PC-3 (cell line): Measurements from ENCODE around the gene AGFG2. TPM values are rescaled to one million over a fixed set of nuclear protein-coding genes. Genes with fewer than 3 reads are reported as not detected.
A peak's percentile ranks its signal among the peaks of the same experiment; 100 is the strongest.

ENCODE experiments used
- ATAC-seq: fragments of 200-7000 bp; cut with Tn5 transposase; 2 replicates; pipeline ENCODE4 v1.9.1; 2020; ENCODE audit warnings: mild to moderate bottlenecking, moderate library complexity
- BruUV-seq: library from RNA; stranded (reverse); fragments of 400-500 nt; replicated peaks from 2 replicates; lab custom pipeline; 2021; lab: Mats Ljungman, UMichigan
- CTCF ChIA-PET: fragments of 300-600 bp; sonication (Branson Sonifier 250); formaldehyde crosslinking; loops from one replicate; lab custom pipeline; 2022; ENCODE audit warnings: antibody characterized with exemption; lab: Charles Lee
- POLR2A ChIA-PET: fragments of 300-600 bp; sonication (Branson Sonifier 250); formaldehyde crosslinking; loops from one replicate; lab custom pipeline; 2022; ENCODE audit warnings: antibody characterized with exemption; ENCODE audit not compliant: unreplicated experiment; lab: Charles Lee
- DNase-seq: peaks from one replicate; pipeline ENCODE4 v3.0.0-alpha.2; 2015
- H2AFZ ChIP-seq: fragments of 300-600 bp; sonication (generic); 2 replicates; pipeline ENCODE4 v1.6.0; 2016; ENCODE audit warnings: antibody characterized with exemption, low read length
- H3F3A ChIP-seq: fragments of 300-600 bp; sonication (generic); one replicate; pipeline ENCODE4 v1.6.0; 2017; ENCODE audit warnings: antibody characterized with exemption, low read length, control low read depth, mild to moderate bottlenecking; ENCODE audit not compliant: unreplicated experiment
- H3K27ac ChIP-seq: fragments of 300-600 bp; sonication (generic); 2 replicates; pipeline ENCODE4 v1.5.1; 2016; ENCODE audit warnings: mild to moderate bottlenecking, low read length
- H3K27me3 ChIP-seq: fragments of 300-600 bp; sonication (generic); 2 replicates; pipeline ENCODE4 v1.6.1; 2016; ENCODE audit warnings: low read length, mixed read lengths
- H3K36me3 ChIP-seq: fragments of 300-600 bp; sonication (generic); 2 replicates; pipeline ENCODE4 v1.6.1; 2016; ENCODE audit warnings: low read depth, mixed run types, low read length, mixed read lengths
- H3K4me1 ChIP-seq: fragments of 300-600 bp; sonication (generic); 2 replicates; pipeline ENCODE4 v1.5.1; 2016; ENCODE audit warnings: low read length; ENCODE audit not compliant: insufficient read depth
- H3K4me2 ChIP-seq: fragments of 300-600 bp; sonication (generic); 2 replicates; pipeline ENCODE4 v1.6.0; 2016; ENCODE audit warnings: low read length
- H3K4me3 ChIP-seq: fragments of 300-600 bp; sonication (generic); 2 replicates; pipeline ENCODE4 v1.5.1; 2016; ENCODE audit warnings: mild to moderate bottlenecking, low read length, mixed read lengths
- H3K79me2 ChIP-seq: fragments of 300-600 bp; sonication (generic); 2 replicates; pipeline ENCODE4 v1.6.1; 2017; ENCODE audit warnings: low read length, mixed read lengths
- H3K9ac ChIP-seq: fragments of 300-600 bp; sonication (generic); 2 replicates; pipeline ENCODE4 v1.6.0; 2016; ENCODE audit warnings: mild to moderate bottlenecking, low read length
- H3K9me2 ChIP-seq: fragments of 300-600 bp; sonication (generic); replicated peaks from 2 replicates; pipeline ENCODE4 v1.6.1; 2016; ENCODE audit warnings: mixed run types, low read length, mixed read lengths
- H3K9me3 ChIP-seq: fragments of 300-600 bp; sonication (generic); 2 replicates; pipeline ENCODE4 v1.6.1; 2016; ENCODE audit warnings: low read length, mixed read lengths
- H4K20me1 ChIP-seq: fragments of 300-600 bp; sonication (generic); 2 replicates; pipeline ENCODE4 v1.6.1; 2016; ENCODE audit warnings: low read length, mixed read lengths
- EZH2 ChIP-seq: fragments of 300-600 bp; sonication (generic); IDR thresholded peaks from one replicate; pipeline ENCODE4 v1.6.1; 2017; ENCODE audit warnings: antibody characterized with exemption, mild to moderate bottlenecking, low read length; ENCODE audit not compliant: unreplicated experiment
- EZH2phosphoT487 ChIP-seq: fragments of 300-600 bp; sonication (generic); IDR thresholded peaks from 2 replicates; pipeline ENCODE4 v1.6.1; 2018; ENCODE audit warnings: mild to moderate bottlenecking, antibody characterized with exemption, low read length, borderline replicate concordance
- intact Hi-C: fragments of 100-400 bp; cut with micrococcal nuclease; formaldehyde crosslinking; loops from 2 replicates; pipeline ENCODE4 v1.9.0; 2023
- total RNA-seq: library from RNA; depleted of rRNA; stranded (reverse); fragments of >200 nt; gene quantifications from 2 replicates; pipeline ENCODE4 v1.2.3, GENCODE V29; 2014; rRNA removed
- TF ChIP-seq, protein P1 (sequence below): fragments of 300-600 bp; sonication (generic); conservative IDR thresholded peaks from 2 replicates; pipeline ENCODE4 v1.5.1; 2017; ENCODE audit warnings: antibody characterized with exemption, low read depth, mild to moderate bottlenecking, low read length

The AGFG2 gene
- total RNA-seq, 1 experiment from 2014 or later, result 16.9 TPM

DNA sequence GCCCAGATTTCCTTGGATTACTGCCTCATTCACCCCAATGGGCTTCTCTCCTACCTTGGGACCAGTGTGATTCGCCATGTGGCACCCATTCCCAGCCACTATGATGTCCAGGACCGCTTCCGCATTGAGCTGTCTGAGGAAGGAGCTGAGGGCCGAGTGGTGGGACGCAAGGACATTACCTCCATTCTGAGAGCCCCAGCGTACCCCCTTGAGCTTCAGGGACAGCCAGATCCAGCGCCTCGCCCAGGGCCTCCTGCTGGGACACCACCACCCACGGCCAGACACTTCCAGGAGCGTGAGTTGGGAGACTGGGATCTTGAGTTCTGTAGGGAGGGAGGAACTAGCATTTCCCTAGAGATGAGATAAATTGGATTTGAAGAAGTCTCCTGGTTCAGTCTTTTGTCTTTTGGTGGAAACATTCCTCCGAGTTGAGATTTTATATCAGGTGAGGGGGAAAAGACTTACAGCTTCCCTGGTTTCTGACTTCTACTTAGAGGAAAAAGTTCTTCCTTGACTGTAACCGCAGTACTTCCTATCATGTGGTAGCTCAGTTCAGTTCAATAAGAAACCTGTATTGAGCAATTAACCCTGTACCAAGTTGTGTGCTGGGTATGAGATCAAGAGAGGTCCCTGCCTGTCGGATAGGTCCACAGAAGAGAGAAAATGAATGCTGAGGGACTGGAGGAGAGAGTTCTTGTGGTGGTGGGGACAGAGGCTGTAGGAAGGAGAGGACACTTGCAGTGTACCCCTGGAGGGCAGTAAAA, 74.6 kb downstream of the AGFG2 start:
- Histone ChIP-seq H3K36me3 (no peaks in the 10 kb centered on the region), H2AFZ (no peak overlapping the region), H3K4me3 (peak overlapping the region; percentile 70), H3K27ac (no peak overlapping the region), H3K27me3 (no peaks in the 10 kb centered on the region), H4K20me1 (no peaks in the 10 kb centered on the region), H3K4me1 (0 out of 2 replicates have a peak, but pooled peaks cover 3% of the 10 kb centered on the region), H3K9me2 (no peaks in the 10 kb centered on the region), H3K79me2 (no peaks in the 10 kb centered on the region), H3K4me2 (peak overlapping the region; percentile 99), H3K9ac (no peak overlapping the region), H3F3A (no peaks in the 10 kb centered on the region), H3K9me3 (no peaks in the 10 kb centered on the region)
- DNase-seq (no peak), ATAC-seq (no peak)
- intact Hi-C loops, result no loop called here
- ChIA-PET CTCF (no interaction called here), POLR2A (interaction anchor here (0.6 kb wide), 1 partner anchor 329 kb away, joined by 11 read pairs; no protein-coding TSS in a partner anchor)
- BruUV-seq, result no TSS peak
- TF ChIP-seq EZH2phosphoT487, result no peak
- TF ChIP-seq EZH2, result no peak
- TF ChIP-seq, protein P1, sequence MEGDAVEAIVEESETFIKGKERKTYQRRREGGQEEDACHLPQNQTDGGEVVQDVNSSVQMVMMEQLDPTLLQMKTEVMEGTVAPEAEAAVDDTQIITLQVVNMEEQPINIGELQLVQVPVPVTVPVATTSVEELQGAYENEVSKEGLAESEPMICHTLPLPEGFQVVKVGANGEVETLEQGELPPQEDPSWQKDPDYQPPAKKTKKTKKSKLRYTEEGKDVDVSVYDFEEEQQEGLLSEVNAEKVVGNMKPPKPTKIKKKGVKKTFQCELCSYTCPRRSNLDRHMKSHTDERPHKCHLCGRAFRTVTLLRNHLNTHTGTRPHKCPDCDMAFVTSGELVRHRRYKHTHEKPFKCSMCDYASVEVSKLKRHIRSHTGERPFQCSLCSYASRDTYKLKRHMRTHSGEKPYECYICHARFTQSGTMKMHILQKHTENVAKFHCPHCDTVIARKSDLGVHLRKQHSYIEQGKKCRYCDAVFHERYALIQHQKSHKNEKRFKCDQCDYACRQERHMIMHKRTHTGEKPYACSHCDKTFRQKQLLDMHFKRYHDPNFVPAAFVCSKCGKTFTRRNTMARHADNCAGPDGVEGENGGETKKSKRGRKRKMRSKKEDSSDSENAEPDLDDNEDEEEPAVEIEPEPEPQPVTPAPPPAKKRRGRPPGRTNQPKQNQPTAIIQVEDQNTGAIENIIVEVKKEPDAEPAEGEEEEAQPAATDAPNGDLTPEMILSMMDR, result no peak

DNA sequence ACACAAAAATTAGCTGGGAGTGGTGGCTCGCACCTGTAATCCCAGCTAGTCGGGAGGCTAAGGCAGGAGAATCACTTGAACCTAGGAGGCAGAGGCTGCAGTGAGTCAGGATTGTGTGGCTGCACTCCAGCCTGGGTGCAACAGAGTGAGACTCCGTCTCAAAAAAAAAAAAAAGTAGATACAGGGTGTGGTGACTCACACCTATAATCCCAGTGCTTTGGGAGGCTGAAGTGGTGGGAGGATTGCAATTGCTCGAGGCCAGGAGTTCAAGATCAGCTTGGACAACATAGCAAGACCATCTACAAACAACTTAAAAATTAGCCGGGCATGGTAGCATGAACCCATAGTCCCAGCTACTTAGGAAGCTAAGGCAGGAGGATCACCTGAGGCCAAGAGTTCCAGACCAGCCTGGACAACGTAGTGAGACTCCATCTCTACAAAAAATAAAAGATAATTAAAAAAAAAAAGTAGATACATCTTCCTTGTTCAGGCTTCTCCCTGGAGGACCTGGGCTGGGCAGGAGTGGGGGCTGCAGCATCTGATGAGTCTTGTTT, 75.4 kb downstream of the AGFG2 start:
- no peak overlapping the region for H3K4me2 ChIP-seq
- H2AFZ ChIP-seq, result no peak overlapping the region
- H3K4me1 ChIP-seq, result 0 out of 2 replicates have a peak, but pooled peaks cover 3% of the 10 kb centered on the region
- no peaks in the 10 kb centered on the region for H3K36me3 ChIP-seq
- BruUV-seq, result no TSS peak
- no peaks in the 10 kb centered on the region for H4K20me1 ChIP-seq
- H3K9me3 ChIP-seq, result no peaks in the 10 kb centered on the region
- no peak overlapping the region for H3K4me3 ChIP-seq
- no peaks in the 10 kb centered on the region for H3K9me2 ChIP-seq
- H3K79me2 ChIP-seq, result no peaks in the 10 kb centered on the region
- H3K27ac ChIP-seq, result no peak overlapping the region
- CTCF ChIA-PET, result interaction anchor here (0.7 kb wide), 1 partner anchor 28 kb away, joined by 3 read pairs; the partner anchor contains the start of gene FBXO24
- H3K9ac ChIP-seq, result no peak overlapping the region
- H3K27me3 ChIP-seq, result no peaks in the 10 kb centered on the region
- POLR2A ChIA-PET, result no interaction called here
- no peaks in the 10 kb centered on the region for H3F3A ChIP-seq
- intact Hi-C loops, result no loop called here
- no peak for DNase-seq
- no peak for ATAC-seq
- TF ChIP-seq, protein P1, result no peak
- TF ChIP-seq EZH2phosphoT487, result no peak
- TF ChIP-seq EZH2, result no peak

Other genes starting within 250 kb of the AGFG2 start
- gene SPDYE3, start 231.5 kb upstream of the AGFG2 start, total RNA-seq, result not detected in 2 replicates
- gene PILRB, start 181.1 kb upstream of the AGFG2 start, total RNA-seq, result 71.6 and 74.1 TPM in 2 replicates
- gene PILRA, start 165.7 kb upstream of the AGFG2 start, total RNA-seq, result 0.92 and 1.9 TPM in 2 replicates
- 1.4 and 2.2 TPM in 2 replicates for gene ZCWPW1, start 110.5 kb upstream of the AGFG2 start, total RNA-seq
- gene MEPCE, start 109.4 kb upstream of the AGFG2 start, total RNA-seq, result 35.1 and 36.0 TPM in 2 replicates
- 36.1 and 51.1 TPM in 2 replicates for gene PPP1R35, start 102.7 kb upstream of the AGFG2 start, total RNA-seq
- gene SPACDR, start 74.9 kb upstream of the AGFG2 start, total RNA-seq, result 0.11 and 2.5 TPM in 2 replicates
- 57.1 and 66.1 TPM in 2 replicates for gene TSC22D4, start 60.0 kb upstream of the AGFG2 start, total RNA-seq
- 1.2 and 1.9 TPM in 2 replicates for gene NYAP1, start 55.3 kb upstream of the AGFG2 start, total RNA-seq
- gene SAP25, start 34.7 kb downstream of the AGFG2 start, total RNA-seq, result 0.22 and 0.52 TPM in 2 replicates
- gene LRCH4, start 46.9 kb downstream of the AGFG2 start, total RNA-seq, result 15.6 and 28.7 TPM in 2 replicates
- gene FBXO24, start 47.1 kb downstream of the AGFG2 start, total RNA-seq, result 0.40 TPM in 1 of 2 replicates, not detected in the other
- gene PCOLCE, start 63.2 kb downstream of the AGFG2 start, total RNA-seq, result 8.6 and 16.3 TPM in 2 replicates
- gene MOSPD3, start 73.3 kb downstream of the AGFG2 start, total RNA-seq, result 9.4 and 19.4 TPM in 2 replicates
- gene TFR2, start 102.3 kb downstream of the AGFG2 start, total RNA-seq, result not detected in 2 replicates
- not detected in 2 replicates for gene ACTL6B, start 117.2 kb downstream of the AGFG2 start, total RNA-seq
- gene GNB2, start 134.5 kb downstream of the AGFG2 start, total RNA-seq, result 164 and 227 TPM in 2 replicates
- 25.9 and 26.6 TPM in 2 replicates for gene GIGYF1, start 155.0 kb downstream of the AGFG2 start, total RNA-seq
- gene POP7, start 166.9 kb downstream of the AGFG2 start, total RNA-seq, result 151 and 154 TPM in 2 replicates
- gene EPO, start 181.3 kb downstream of the AGFG2 start, total RNA-seq, result not detected in 2 replicates
- not detected in 2 replicates for gene ZAN, start 194.4 kb downstream of the AGFG2 start, total RNA-seq